GM23338 (cell line): ENCODE measurements around the gene ARL15.

ENCODE experiments used
- CREB1 ChIP-seq: fragments of 250-450 bp; sonication (Bioruptor Pico); IDR thresholded peaks from 2 replicates; pipeline ENCODE4 v1.5.0; 2020; ENCODE audit warnings: low read depth, mild to moderate bottlenecking, moderate library complexity
- EZH2 ChIP-seq: fragments of 200-600 bp; sonication (generic); IDR thresholded peaks from one replicate; pipeline ENCODE4 v1.8.0; 2017; ENCODE audit warnings: antibody characterized with exemption, mild to moderate bottlenecking, low read depth; ENCODE audit not compliant: unreplicated experiment
- EZH2phosphoT487 ChIP-seq: fragments of 200-600 bp; sonication (generic); IDR thresholded peaks from one replicate; pipeline ENCODE4 v1.8.1; 2018; ENCODE audit warnings: antibody characterized with exemption; ENCODE audit not compliant: unreplicated experiment
- JUNB ChIP-seq: IDR thresholded peaks from one replicate; pipeline ENCODE4 v1.6.1; 2016; ENCODE audit warnings: antibody characterized with exemption; ENCODE audit not compliant: unreplicated experiment
- POLR2AphosphoS5 ChIP-seq: IDR thresholded peaks from 2 replicates; pipeline ENCODE4 v1.6.1; 2016; ENCODE audit warnings: antibody characterized with exemption, low read depth
- TF ChIP-seq, protein P1 (sequence below), 2 experiments: fragments of 200-600 bp in 1 of 2; sonication (generic) in 1 of 2; conservative IDR thresholded peaks; 2 replicates each; pipeline versions ENCODE4 v1.5.1 to v1.6.1; 2016 to 2017; ENCODE audit warnings: antibody characterized with exemption in 2 of 2, low read depth in 2 of 2, mild to moderate bottlenecking in 2 of 2, moderate library complexity in 1 of 2

GRCh38 chr5:53946405-53947100, 363.8 kb downstream of the ARL15 start:
- TF ChIP-seq, protein P1, sequence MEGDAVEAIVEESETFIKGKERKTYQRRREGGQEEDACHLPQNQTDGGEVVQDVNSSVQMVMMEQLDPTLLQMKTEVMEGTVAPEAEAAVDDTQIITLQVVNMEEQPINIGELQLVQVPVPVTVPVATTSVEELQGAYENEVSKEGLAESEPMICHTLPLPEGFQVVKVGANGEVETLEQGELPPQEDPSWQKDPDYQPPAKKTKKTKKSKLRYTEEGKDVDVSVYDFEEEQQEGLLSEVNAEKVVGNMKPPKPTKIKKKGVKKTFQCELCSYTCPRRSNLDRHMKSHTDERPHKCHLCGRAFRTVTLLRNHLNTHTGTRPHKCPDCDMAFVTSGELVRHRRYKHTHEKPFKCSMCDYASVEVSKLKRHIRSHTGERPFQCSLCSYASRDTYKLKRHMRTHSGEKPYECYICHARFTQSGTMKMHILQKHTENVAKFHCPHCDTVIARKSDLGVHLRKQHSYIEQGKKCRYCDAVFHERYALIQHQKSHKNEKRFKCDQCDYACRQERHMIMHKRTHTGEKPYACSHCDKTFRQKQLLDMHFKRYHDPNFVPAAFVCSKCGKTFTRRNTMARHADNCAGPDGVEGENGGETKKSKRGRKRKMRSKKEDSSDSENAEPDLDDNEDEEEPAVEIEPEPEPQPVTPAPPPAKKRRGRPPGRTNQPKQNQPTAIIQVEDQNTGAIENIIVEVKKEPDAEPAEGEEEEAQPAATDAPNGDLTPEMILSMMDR (conservative IDR thresholded peaks at IDR 0.05; ENCODE audit: low read depth in 2 of 2): no peak
- no peak for TF ChIP-seq EZH2
- no peak for TF ChIP-seq CREB1 (CRISPR knock-in tag)
- TF ChIP-seq POLR2AphosphoS5: no peak
- no peak for TF ChIP-seq JUNB
- no peak for TF ChIP-seq EZH2phosphoT487
